Mucosa of descending colon (tissue), 3 donors: Measurements from ENCODE around the gene LUZP1. TPM values are rescaled to one million over a fixed set of nuclear protein-coding genes. Genes with fewer than 3 reads are reported as not detected.
A peak's percentile ranks its signal among the peaks of the same experiment; 100 is the strongest.

Experiments
- ATAC-seq: fragments of 200-7000 bp; cut with Tn5 transposase; one replicate; pipeline ENCODE4 v1.9.1; 2020; ENCODE audit warnings: mild to moderate bottlenecking, moderate library complexity
- DNase-seq, 3 donors: peaks; one replicate each; pipeline ENCODE4 v3.0.0-alpha.2; 2020
- H3K36me3 ChIP-seq: fragments of 200-600 bp; one replicate; pipeline ENCODE4 v1.8.0; 2021; ENCODE audit warnings: low read depth, mild to moderate bottlenecking
- H3K4me1 ChIP-seq: fragments of 200-600 bp; one replicate; pipeline ENCODE4 v1.8.0; 2021; ENCODE audit warnings: low read depth, mild to moderate bottlenecking
- H3K4me3 ChIP-seq: fragments of 200-600 bp; one replicate; pipeline ENCODE4 v1.8.0; 2021; ENCODE audit warnings: mild to moderate bottlenecking
- H3K9me3 ChIP-seq: fragments of 200-600 bp; one replicate; pipeline ENCODE4 v1.8.0; 2021; ENCODE audit warnings: mild to moderate bottlenecking
- intact Hi-C, 2 donors: fragments of 100-400 bp; cut with DNase I in 1 of 2; cut with micrococcal nuclease in 1 of 2; formaldehyde crosslinking; loops; one replicate each; pipeline versions ENCODE4 v1.11.0 to v1.11.1; 2022; cut with DNase I, micrococcal nuclease
- total RNA-seq, 3 donors: library from RNA; stranded (reverse); fragmentation: NEBNext Ultra II Directional in 2 of 3; extraction: Animal tissue kit (Norgen Biotek cat#: 25700) in 2 of 3; gene quantifications; one replicate each; pipeline versions ENCODE4 v1.2.1 to v1.2.4, GENCODE V29; 2021 to 2023
- TF ChIP-seq, protein P1 (sequence below): fragments of 200-600 bp; IDR thresholded peaks from one replicate; pipeline ENCODE4 v1.8.0; 2022; ENCODE audit warnings: antibody characterized with exemption, mild to moderate bottlenecking
- donor health status: DM: no; HTN: no; CAD: no; lungs with moderate emphysema.
- donor health status: DM: no; HTN: no; CAD: no.
- donor health status: DM: no; HTN: yes; CAD: no.

LUZP1 gene
- total RNA-seq, 3 donors from 2014 or later = 48.4 to 57.7 (median 52.0) TPM

DNA sequence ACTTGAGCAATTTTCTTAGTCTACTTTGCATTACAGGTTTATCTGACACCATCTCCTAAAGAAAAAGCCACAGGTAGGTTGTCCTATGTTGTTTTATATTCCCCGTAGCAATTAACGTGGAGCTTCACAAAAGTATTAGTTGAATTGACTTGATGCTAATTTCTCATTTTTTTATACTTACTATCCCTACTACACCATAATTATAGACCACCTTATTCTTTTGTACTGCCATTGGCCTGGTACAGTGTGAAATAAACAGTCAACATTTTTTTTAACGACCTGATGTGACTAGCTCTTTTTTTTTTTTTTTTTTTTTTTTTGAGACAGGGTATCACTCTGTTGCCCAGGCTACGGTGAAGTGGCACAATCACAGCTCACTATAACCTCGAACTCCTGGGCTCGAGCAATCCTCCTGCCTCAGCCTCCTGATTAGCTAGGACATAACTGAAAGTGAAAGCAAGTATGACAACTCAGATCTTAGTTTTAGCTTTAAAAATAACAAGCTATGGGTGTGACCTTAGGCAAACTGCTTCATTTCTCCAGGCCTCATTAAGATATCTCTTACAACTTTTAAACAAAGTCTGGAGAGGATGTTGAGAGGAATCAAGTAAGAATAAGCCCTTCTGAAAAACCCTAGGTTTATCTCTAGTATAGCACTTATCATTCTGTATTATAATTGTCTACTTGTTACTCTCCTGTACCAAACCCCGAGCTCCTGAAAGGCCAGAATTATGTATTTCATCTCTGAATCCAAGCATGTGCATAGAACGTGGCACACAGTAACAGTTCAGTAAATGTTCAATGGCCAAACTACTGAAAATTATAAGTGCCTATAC lies 49.5 kb downstream of the LUZP1 start:
- Histone ChIP-seq H3K4me3 (no peak overlapping the region), H3K36me3 (no peaks in the 10 kb centered on the region), H3K4me1 (peaks cover 57% of the 10 kb centered on the region), H3K9me3 (no peaks in the 10 kb centered on the region)
- TF ChIP-seq, protein P1, sequence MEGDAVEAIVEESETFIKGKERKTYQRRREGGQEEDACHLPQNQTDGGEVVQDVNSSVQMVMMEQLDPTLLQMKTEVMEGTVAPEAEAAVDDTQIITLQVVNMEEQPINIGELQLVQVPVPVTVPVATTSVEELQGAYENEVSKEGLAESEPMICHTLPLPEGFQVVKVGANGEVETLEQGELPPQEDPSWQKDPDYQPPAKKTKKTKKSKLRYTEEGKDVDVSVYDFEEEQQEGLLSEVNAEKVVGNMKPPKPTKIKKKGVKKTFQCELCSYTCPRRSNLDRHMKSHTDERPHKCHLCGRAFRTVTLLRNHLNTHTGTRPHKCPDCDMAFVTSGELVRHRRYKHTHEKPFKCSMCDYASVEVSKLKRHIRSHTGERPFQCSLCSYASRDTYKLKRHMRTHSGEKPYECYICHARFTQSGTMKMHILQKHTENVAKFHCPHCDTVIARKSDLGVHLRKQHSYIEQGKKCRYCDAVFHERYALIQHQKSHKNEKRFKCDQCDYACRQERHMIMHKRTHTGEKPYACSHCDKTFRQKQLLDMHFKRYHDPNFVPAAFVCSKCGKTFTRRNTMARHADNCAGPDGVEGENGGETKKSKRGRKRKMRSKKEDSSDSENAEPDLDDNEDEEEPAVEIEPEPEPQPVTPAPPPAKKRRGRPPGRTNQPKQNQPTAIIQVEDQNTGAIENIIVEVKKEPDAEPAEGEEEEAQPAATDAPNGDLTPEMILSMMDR = no peak
- intact Hi-C loops = no loop called here
- ATAC-seq (peak; percentile 61), DNase-seq (peak in 1 of 3 donors; percentile 40)

DNA sequence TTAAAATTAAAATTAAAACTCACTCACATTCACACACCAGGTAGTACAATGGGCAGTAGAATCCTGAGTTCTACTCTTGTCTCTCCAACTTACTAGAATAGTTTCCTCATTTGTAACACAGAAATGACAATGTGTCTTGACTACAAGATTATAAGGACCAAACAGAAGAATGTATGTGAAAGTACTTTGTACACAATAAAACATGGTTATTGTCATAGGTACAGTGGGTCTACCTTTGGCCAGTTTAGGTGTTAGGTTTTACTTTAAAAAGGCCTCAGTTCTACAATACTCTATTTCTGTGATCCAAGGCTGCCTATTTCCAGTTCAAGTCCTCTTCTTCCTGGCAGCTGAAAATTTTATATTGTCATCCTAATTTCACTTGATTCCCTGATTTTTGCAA lies 50.2 kb downstream of the LUZP1 start:
- Histone ChIP-seq H3K4me3 (no peak overlapping the region), H3K4me1 (peaks cover 50% of the 10 kb centered on the region), H3K9me3 (no peaks in the 10 kb centered on the region), H3K36me3 (no peaks in the 10 kb centered on the region)
- peak; percentile 43 for ATAC-seq
- intact Hi-C loops = no loop called here
- DNase-seq = no peak
- TF ChIP-seq, protein P1 = no peak

DNA sequence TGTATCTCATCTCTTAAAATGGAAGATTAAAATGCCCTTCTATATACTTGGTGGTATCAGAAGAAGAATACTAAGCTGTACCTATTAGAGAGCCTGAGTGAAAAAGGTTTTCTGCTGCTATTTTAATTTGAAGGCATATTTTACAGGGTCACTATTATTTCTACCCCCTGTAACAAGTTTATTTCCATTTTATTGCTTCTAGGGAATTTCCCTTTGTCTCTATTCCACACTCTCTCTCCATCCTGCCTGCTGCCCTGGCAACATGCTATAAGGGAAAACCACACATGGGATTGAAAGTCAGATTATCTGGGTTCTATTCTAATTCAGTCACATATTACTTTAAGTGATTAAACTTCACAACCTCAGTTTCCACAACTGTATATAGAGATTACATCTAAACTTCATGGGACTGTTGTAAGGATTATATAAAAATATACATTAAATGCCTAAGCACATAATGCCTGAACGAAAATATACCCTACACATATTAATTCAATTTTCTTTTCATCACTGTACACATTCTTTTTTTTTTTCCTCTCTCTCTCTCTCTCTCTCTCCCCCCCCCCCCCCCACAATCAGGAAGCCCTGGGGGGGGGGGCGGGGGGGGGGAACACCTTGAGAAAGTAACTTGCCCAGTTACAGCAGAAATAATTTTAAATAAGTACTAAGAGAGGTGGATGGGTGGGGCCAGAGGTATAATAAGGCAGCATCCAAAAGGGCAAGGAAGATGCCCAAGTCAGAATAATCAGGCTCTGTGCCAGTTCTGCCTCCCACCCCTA lies 51.5 kb downstream of the LUZP1 start:
- no peaks in the 10 kb centered on the region for H3K9me3 ChIP-seq
- H3K36me3 ChIP-seq = no peaks in the 10 kb centered on the region
- H3K4me3 ChIP-seq = no peak overlapping the region
- intact Hi-C loops = no loop called here
- H3K4me1 ChIP-seq = peaks cover 37% of the 10 kb centered on the region
- ATAC-seq = no peak
- no peak for DNase-seq
- TF ChIP-seq, protein P1 = no peak

DNA sequence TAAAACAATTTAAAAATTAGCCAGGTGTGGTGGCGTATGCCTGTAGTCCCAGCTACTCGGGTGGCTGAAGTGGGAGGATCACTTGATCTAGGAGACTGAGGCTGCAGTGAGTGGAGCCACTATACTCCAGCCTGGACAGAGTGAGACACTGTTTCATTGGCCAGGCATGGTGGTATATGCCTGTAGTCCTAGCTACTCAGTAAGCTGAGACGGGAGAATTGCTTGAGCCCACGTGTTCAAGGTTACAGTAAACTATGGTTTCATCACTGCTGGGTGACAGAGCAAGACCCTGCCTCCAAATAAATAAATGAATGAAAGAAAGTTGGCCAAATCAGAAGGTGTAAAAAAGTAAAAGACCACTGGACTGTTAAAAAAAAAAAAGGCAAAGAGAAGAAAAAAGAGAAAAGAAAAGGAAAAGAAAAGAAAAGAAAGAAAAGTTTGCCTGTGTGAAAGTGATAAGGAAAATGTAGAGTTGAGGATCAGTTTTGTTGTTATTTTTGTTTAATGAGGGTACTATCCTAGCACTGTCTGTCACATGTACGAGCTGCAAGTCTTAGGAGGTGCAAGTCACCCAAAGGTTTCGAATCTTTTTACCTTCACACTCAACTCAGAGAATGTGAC lies 52.3 kb downstream of the LUZP1 start:
- TF ChIP-seq, protein P1 = no peak
- H3K4me1 ChIP-seq = peaks cover 32% of the 10 kb centered on the region
- intact Hi-C loops = no loop called here
- H3K9me3 ChIP-seq = no peaks in the 10 kb centered on the region
- H3K36me3 ChIP-seq = no peaks in the 10 kb centered on the region
- no peak overlapping the region for H3K4me3 ChIP-seq
- no peak for ATAC-seq
- no peak for DNase-seq

DNA sequence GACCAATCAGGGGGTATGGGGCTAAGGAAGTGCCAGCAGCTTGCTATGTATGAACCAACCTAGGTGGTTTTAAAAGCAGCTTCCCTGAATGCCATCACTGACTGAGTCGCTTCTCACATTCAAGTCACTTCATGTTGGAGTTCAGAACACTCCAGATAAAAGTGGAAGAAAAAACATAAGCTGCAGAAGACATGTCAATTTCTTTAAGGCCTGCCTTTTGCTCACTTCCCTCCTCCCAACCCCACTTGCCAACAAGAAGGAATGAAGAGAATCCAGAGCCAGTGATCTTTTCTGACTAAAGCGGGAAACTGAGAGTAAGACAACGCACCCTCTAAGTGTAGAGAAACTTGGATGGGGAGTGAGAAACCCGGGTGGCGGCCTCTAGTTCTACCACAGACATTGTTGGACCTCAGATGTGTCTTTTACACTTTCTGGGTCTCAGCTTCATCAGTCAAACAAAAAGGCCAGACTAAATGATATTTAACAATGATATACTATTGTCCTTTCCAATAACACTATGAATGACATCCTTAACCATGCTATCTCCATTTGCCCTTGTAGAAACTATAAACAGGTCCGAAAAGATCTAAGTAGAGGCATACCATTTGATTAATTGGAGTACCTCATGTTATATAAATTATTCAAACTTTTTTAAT lies 54.1 kb downstream of the LUZP1 start:
- Histone ChIP-seq H3K36me3 (no peaks in the 10 kb centered on the region), H3K9me3 (no peaks in the 10 kb centered on the region), H3K4me1 (peaks cover 21% of the 10 kb centered on the region), H3K4me3 (no peak overlapping the region)
- DNase-seq (no peak), ATAC-seq (no peak)
- TF ChIP-seq, protein P1 = no peak
- intact Hi-C loops = no loop called here
